NCI-H345 treated with DMSO at 0.1 percent for 48 hours (cell line): Measurements from ENCODE around the gene NFATC1.
A peak's percentile ranks its signal among the peaks of the same experiment; 100 is the strongest.

ENCODE experiments used
- DNase-seq: peaks from one replicate; lab custom pipeline; 2025; ENCODE audit not compliant: unreplicated experiment; lab: John Stamatoyannopoulos, UW

Gene NFATC1

DNA sequence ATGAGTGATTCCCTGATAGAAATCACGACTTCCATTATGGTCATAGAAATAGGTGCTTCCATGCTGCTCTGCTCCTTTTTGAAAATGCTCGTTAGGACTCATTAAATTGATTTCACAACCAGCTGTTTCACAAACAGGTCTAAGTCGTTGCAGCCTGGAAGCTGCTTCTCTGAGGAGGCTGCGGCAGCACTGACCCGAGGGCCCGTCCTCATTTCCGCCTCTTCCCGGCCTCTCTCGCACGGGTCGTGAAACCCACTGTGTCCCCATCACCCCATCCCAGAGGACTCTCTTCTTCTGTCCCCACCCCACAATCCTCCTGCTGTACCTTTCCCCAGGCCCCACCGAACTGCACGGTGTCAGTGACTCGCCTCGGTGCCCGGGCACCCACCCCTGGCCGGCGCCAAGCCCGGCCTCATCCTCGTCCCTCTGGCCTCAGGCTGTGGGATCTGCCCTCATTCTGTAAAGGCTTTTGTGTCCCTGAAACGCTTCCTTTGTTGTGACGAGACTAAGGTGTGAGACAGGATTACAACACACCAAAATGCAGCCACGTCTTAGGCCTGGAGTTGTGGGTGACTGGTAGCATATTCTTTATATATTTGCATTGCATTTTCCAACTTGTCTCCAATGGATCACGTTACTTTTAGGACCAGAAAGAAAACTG is 171.2 kb downstream of the NFATC1 start:
- no peak for DNase-seq

DNA sequence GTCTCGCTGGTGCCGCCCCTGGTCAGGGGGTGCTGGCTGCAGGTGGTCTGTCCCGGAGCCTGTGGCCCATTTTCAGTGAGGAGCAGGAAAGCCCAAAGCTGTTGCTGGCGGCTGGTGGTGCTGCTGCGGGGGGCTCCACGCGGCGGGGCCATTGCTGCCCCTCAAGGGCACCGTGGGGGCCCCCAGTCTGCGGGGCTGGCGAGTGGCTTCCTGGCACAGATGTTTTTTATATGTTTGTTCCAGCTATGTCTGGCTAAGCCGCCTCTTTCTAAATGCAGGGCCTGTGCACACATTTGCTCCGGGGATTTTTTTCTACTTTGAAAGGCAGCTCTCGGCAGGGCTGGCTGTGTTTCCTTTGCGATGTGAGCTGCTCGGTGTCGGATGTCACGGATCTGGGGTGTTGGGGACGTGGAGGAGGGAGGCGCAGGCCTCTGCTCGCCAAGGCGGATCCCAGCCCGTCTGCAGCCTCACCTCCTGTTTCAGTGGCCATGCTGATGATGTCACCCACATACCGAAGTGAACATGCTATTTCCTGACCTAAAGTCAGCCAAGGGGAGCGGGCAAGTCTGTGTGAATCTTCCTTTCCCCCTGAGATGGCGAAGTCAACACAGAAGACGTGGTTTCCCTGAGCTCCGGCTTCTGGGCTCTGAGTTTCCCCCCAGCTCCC is 171.9 kb downstream of the NFATC1 start:
- no peak for DNase-seq

DNA sequence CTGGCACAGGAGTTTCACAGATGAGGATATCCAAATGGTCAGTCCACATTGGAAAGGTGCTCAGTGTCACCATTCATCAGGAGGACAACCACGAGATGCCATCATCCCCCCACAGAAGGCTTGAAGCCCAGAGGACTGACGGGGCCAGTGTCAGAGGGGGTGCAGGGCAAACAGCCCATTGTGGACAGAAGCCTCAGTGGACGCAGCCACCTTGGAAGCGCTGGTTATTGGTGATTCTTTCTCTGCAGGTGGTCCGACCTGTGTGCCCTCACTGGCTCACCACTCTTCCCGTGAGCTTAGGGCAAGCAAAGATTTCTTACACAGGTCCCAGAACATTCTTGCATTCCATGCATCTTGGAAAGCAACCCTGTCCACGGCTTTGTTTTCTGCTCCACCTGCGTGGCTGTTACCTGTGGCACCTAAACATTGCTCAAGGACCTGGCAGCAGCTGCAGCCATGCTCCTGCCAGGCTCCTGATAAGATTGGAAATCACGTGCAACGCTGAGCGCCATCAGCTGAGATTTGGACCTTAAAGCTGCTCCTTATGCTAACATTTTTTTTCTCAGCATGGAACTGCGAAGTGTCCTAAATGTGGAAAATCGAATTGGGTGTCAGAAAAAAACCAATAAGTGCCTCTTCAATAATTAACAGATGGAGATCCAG is 172.9 kb downstream of the NFATC1 start:
- DNase-seq: no peak

DNA sequence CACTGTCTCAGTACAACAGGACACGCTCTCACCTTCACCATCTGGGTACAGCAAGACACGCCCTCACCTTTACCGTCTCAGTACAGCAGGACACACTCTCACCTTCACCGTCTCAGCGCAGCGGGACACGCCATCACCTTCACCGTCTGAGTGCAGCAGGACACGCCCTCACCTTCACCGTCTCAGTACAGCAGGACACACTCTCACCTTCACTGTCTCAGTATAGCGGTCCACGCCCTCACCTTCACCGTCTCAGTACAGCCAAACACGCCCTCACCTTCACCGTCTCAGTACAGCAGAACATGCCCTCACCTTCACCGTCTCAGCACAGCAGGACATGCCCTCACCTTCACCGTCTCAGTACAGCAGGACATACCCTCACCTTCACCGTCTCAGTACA is 174.0 kb downstream of the NFATC1 start:
- DNase-seq: no peak

DNA sequence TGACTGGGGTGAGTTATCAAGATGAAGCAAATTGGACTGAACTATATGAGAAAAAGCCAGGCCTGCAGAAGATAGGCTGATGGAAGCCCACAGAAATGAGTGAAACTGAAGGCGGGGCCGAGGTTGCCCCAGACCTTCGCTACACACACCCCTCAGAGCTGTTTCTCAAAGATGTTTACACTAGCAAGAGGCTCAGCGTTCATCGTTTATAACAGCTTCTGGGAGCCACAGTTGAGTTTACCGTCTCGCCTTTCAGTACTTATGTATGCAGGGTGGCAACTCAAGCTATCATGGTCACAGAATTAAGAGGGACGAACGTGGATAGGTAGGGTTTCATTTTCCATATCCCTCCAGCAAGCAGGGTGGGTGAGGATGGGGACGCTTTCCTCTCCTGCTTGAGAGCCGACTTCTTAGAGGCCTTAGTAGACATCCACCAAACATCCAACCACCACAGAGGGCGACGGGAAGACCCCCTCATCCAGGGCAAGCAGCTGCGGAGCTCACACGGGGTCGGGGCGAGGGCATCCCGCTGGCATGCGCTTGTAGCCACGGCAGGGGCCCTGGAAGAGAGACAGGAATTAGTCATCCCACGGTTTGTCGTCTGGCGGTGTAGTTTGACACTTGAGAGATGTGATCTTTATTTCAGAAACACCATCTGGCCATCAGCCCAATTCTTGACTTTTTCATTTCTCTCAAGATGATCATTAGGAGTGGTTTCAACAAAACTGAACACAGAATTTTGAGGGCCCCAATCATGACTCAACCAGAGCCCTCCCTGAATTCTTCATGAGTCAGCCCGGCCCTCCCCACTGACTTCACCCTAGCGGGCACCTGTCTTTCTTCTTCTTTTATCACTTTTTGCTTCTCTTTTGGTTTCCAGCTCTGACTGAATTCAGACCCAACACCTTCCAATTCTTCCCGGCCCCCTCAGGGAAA is 174.8 kb downstream of the NFATC1 start:
- no peak for DNase-seq

- no peak for DNase-seq
Observed at GRCh38 chr18:79571211-79572092, 175.7 kb downstream of the NFATC1 start.

DNA sequence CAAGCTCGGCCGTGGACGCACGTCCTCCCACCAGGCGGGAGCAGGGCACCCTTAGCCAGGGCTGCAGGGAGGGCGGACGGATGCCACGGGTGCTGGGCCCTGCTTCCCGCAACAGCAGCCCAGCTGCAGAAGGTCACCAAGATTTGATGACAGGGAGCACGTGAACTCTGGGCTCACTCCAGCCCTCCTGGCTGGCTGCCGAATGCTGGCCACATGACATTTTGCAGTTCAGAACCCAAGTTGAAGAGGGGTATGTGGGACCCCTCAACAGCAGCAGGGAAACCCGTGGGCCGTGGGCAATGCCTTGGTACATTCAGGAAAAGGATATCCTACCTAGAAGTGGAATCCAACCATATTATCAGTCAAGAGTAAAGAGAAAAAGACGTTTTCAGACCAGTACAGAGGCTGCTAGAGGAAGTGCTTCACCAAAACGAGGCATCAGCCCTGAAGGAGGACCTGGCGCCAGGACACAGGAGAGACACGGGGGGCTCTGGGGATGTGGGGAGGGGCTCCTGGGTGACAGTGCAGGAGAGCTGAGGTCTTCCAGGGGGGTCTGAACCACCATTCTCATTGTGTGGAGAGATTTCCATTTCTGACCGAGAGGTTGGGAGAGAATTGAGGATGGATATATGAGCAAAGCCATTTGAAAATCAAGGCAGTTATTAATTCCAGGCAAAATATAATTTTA is 176.5 kb downstream of the NFATC1 start:
- no peak for DNase-seq

DNA sequence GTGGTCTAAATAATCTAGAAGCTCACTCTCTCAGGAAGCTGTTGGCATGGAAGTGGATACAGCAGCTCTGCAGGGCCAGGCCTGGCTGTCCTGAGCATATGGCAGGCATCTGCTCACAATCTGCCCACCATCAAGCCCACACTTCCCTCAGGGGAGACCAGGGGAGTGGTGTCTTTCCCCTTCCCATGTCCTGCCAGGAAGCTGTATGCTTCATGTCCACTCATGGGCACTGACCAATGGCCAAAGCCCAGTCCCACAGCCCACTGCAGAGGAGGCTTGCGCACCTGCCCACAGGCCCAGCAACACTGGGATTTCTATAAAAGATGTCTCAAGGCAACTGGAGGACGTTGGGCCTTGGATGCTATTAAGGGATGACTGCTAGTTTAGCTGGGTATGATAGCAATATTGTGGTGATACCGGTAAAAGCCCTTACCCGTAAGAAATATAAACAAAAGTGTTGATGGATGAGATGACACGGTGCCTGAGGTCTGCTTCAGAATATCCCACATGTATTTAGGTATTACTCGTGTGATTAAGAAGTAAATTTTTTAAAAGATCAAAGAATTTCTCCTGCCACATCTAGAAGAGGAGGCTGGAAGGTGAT is 177.2 kb downstream of the NFATC1 start:
- DNase-seq: no peak

DNA sequence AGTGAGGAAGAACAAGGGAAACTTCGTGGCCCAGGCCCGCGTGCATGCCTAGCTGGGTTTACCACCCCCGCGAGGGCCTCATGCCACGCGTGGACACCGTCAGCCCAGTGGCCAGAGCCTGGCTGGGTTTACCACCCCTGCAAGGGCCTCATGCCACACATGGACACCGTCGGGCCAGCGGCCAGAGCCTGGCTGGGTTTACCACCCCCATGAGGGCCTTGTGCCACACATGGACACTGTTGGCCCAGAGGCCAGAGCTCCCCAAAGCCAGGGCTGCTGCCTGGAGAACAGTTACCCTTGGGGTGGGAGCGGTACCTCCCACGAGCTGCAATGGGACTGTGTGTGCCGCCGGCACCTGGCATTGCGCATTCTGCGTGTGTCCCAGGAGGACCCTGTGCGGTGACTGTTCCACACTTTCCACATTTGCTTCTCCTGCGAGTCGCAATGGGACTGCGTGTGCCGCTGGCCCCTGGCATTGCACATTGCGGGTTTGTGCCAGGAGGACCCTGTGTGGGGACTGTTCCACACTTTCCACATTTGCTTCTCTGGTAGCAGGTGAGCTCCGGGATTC is 178.3 kb downstream of the NFATC1 start:
- DNase-seq: no peak

DNA sequence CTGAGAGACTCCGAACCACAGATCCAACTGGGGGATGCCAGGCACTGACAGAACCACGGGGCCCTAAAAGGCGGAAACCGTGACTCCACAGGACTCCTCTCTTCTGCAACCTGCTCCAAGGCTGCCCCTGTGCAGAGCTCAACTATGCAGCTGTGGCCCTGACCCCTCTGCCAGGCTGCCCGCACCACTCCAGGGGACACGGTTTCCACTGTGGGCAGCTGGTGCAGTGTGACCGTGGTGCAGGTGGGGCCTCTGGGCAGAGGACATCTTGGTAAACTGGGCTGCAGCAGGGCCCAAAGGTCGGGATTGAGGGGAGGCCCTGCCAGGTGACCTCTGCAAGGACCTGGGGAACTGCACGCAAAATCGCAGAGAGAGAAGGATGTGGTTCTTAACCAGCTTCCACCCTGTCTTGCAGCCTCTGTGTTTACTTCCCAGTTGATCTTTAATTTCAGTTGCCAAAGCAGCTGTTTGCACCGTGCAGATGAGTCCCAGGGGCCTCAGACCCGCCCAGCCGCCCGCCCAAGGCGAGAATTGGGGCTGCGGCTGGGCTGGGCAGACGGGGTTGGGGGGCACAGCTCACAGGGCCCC is 179.3 kb downstream of the NFATC1 start:
- DNase-seq: no peak

- peak; percentile 74 for DNase-seq
Observed at GRCh38 chr18:79575891-79576685, 180.4 kb downstream of the NFATC1 start.

- no peak for DNase-seq
Observed at GRCh38 chr18:79576686-79577351, 181.1 kb downstream of the NFATC1 start.

GRCh38 chr18:79577451-79578395 is 182.0 kb downstream of the NFATC1 start:
- no peak for DNase-seq

GRCh38 chr18:79578396-79579260 is 182.9 kb downstream of the NFATC1 start:
- no peak for DNase-seq
